Measurements from ENCODE around the gene USP17L28.
"Not testable (repeated sequence)": the region's sequence is repeated elsewhere in the genome, so short reads cannot be mapped to it uniquely, and the experiment has no call there.

The USP17L28 gene

GRCh38 chr4:9348593-9348992, at the start of gene USP17L28:
Gene USP17L28 (plus strand): TSS chr4:9348893. CDS start chr4:9348893, 0 bp downstream.
- not testable (repeated sequence) for H3K4me1 ChIP-seq (ENCODE audit: control insufficient read depth, insufficient read depth, low read length); H3K9ac ChIP-seq (ENCODE audit: low read length); H3K4me3 ChIP-seq (ENCODE audit: low read length); H3K27me3 ChIP-seq (ENCODE audit: control insufficient read depth, insufficient read depth, low read length); H3K9me3 ChIP-seq (ENCODE audit: control insufficient read depth, low read length); H3K36me3 ChIP-seq (ENCODE audit: control insufficient read depth, insufficient read depth, low read length)

GRCh38 chr4:9324191-9324590, 24.5 kb upstream of the USP17L28 start:
- not testable (repeated sequence) for H3K27me3 ChIP-seq (ENCODE audit: control insufficient read depth, insufficient read depth, low read length); H3K4me3 ChIP-seq (ENCODE audit: low read length); H3K36me3 ChIP-seq (ENCODE audit: control insufficient read depth, insufficient read depth, low read length); H3K4me1 ChIP-seq (ENCODE audit: control insufficient read depth, insufficient read depth, low read length); H3K9ac ChIP-seq (ENCODE audit: low read length); H3K9me3 ChIP-seq (ENCODE audit: control insufficient read depth, low read length)

GRCh38 chr4:9324865-9325264, 23.8 kb upstream of the USP17L28 start, which contains the start of gene USP17L24:
Gene USP17L24 (plus strand): TSS chr4:9325165. CDS start chr4:9325165, 0 bp downstream.
- H3K4me3 ChIP-seq (ENCODE audit: low read length); H3K4me1 ChIP-seq (ENCODE audit: control insufficient read depth, insufficient read depth, low read length); H3K27me3 ChIP-seq (ENCODE audit: control insufficient read depth, insufficient read depth, low read length); H3K9me3 ChIP-seq (ENCODE audit: control insufficient read depth, low read length); H3K36me3 ChIP-seq (ENCODE audit: control insufficient read depth, insufficient read depth, low read length); H3K9ac ChIP-seq (ENCODE audit: low read length): not testable (repeated sequence)

- H3K36me3 ChIP-seq (ENCODE audit: control insufficient read depth, insufficient read depth, low read length); H3K9ac ChIP-seq (ENCODE audit: low read length); H3K9me3 ChIP-seq (ENCODE audit: control insufficient read depth, low read length); H3K4me1 ChIP-seq (ENCODE audit: control insufficient read depth, insufficient read depth, low read length); H3K4me3 ChIP-seq (ENCODE audit: low read length); H3K27me3 ChIP-seq (ENCODE audit: control insufficient read depth, insufficient read depth, low read length): not testable (repeated sequence)
Measured at GRCh38 chr4:9329611-9330010, 19.1 kb upstream of the USP17L28 start, which contains the start of gene USP17L25. Gene USP17L25 (plus strand): TSS chr4:9329911. CDS start chr4:9329911, 0 bp downstream.

- H3K9me3 ChIP-seq (ENCODE audit: control insufficient read depth, low read length); H3K4me3 ChIP-seq (ENCODE audit: low read length); H3K27me3 ChIP-seq (ENCODE audit: control insufficient read depth, insufficient read depth, low read length); H3K9ac ChIP-seq (ENCODE audit: low read length); H3K36me3 ChIP-seq (ENCODE audit: control insufficient read depth, insufficient read depth, low read length); H3K4me1 ChIP-seq (ENCODE audit: control insufficient read depth, insufficient read depth, low read length): not testable (repeated sequence)
Measured at GRCh38 chr4:9334358-9334757, 14.3 kb upstream of the USP17L28 start, which contains the start of gene USP17L26. Gene USP17L26 (plus strand): TSS chr4:9334658. CDS start chr4:9334658, 0 bp downstream.

- not testable (repeated sequence) for H3K9ac ChIP-seq (ENCODE audit: low read length); H3K9me3 ChIP-seq (ENCODE audit: control insufficient read depth, low read length); H3K4me3 ChIP-seq (ENCODE audit: low read length); H3K36me3 ChIP-seq (ENCODE audit: control insufficient read depth, insufficient read depth, low read length); H3K4me1 ChIP-seq (ENCODE audit: control insufficient read depth, insufficient read depth, low read length); H3K27me3 ChIP-seq (ENCODE audit: control insufficient read depth, insufficient read depth, low read length)
Measured at GRCh38 chr4:9339103-9339502, 9.6 kb upstream of the USP17L28 start, which contains the start of gene USP17L5. Gene USP17L5 (plus strand): TSS chr4:9339403. CDS start chr4:9339403, 0 bp downstream.

- H3K9me3 ChIP-seq (ENCODE audit: control insufficient read depth, low read length) = not testable (repeated sequence)
Measured at GRCh38 chr4:9343848-9344247, 4.8 kb upstream of the USP17L28 start, which contains the start of gene USP17L27. Gene USP17L27 (plus strand): TSS chr4:9344148. CDS start chr4:9344148, 0 bp downstream.

GRCh38 chr4:9350866-9351265, 2.2 kb downstream of the USP17L28 start:
- not testable (repeated sequence) for H3K36me3 ChIP-seq (ENCODE audit: control insufficient read depth, insufficient read depth, low read length); H3K9me3 ChIP-seq (ENCODE audit: control insufficient read depth, low read length); H3K9ac ChIP-seq (ENCODE audit: low read length); H3K4me1 ChIP-seq (ENCODE audit: control insufficient read depth, insufficient read depth, low read length); H3K27me3 ChIP-seq (ENCODE audit: control insufficient read depth, insufficient read depth, low read length); H3K4me3 ChIP-seq (ENCODE audit: low read length)

More at GRCh38 chr4:9343848-9344247, 4.8 kb upstream of the USP17L28 start, which contains the start of gene USP17L27:
- not testable (repeated sequence) for H3K36me3 ChIP-seq (ENCODE audit: control insufficient read depth, insufficient read depth, low read length); H3K9ac ChIP-seq (ENCODE audit: low read length); H3K4me3 ChIP-seq (ENCODE audit: low read length); H3K27me3 ChIP-seq (ENCODE audit: control insufficient read depth, insufficient read depth, low read length); H3K4me1 ChIP-seq (ENCODE audit: control insufficient read depth, insufficient read depth, low read length)

GRCh38 chr4:9353338-9353737, 4.6 kb downstream of the USP17L28 start, which contains the start of gene USP17L29:
Gene USP17L29 (plus strand): TSS chr4:9353638. CDS start chr4:9353638, 0 bp downstream.
- H3K9ac ChIP-seq (ENCODE audit: low read length); H3K4me1 ChIP-seq (ENCODE audit: control insufficient read depth, insufficient read depth, low read length); H3K36me3 ChIP-seq (ENCODE audit: control insufficient read depth, insufficient read depth, low read length); H3K27me3 ChIP-seq (ENCODE audit: control insufficient read depth, insufficient read depth, low read length); H3K4me3 ChIP-seq (ENCODE audit: low read length); H3K9me3 ChIP-seq (ENCODE audit: control insufficient read depth, low read length): not testable (repeated sequence)

- not testable (repeated sequence) for H3K4me3 ChIP-seq (ENCODE audit: low read length); H3K4me1 ChIP-seq (ENCODE audit: control insufficient read depth, insufficient read depth, low read length); H3K36me3 ChIP-seq (ENCODE audit: control insufficient read depth, insufficient read depth, low read length); H3K9me3 ChIP-seq (ENCODE audit: control insufficient read depth, low read length); H3K9ac ChIP-seq (ENCODE audit: low read length); H3K27me3 ChIP-seq (ENCODE audit: control insufficient read depth, insufficient read depth, low read length)
Measured at GRCh38 chr4:9362829-9363228, 14.1 kb downstream of the USP17L28 start, which contains the start of gene USP17L30. Gene USP17L30 (plus strand): TSS chr4:9363129. CDS start chr4:9363129, 0 bp downstream.

GRCh38 chr4:9379881-9380280, 31.2 kb downstream of the USP17L28 start:
- H3K9me3 ChIP-seq (ENCODE audit: control insufficient read depth, low read length); H3K9ac ChIP-seq (ENCODE audit: low read length); H3K36me3 ChIP-seq (ENCODE audit: control insufficient read depth, insufficient read depth, low read length); H3K27me3 ChIP-seq (ENCODE audit: control insufficient read depth, insufficient read depth, low read length); H3K4me1 ChIP-seq (ENCODE audit: control insufficient read depth, insufficient read depth, low read length); H3K4me3 ChIP-seq (ENCODE audit: low read length): not testable (repeated sequence)

GRCh38 chr4:9381012-9381534, 32.4 kb downstream of the USP17L28 start:
- not testable (repeated sequence) for H3K36me3 ChIP-seq (ENCODE audit: control insufficient read depth, insufficient read depth, low read length); H3K4me1 ChIP-seq (ENCODE audit: control insufficient read depth, insufficient read depth, low read length)
- peak overlapping the region; percentile 61 for H3K9ac ChIP-seq (ENCODE audit: low read length)

GRCh38 chr4:9384126-9384525, 35.4 kb downstream of the USP17L28 start:
- Histone ChIP-seq H3K9ac (ENCODE audit: low read length) (no peak overlapping the region), H3K4me1 (ENCODE audit: control insufficient read depth, insufficient read depth, low read length) (no peaks in the 10 kb centered on the region), H3K9me3 (ENCODE audit: control insufficient read depth, low read length) (no peaks in the 10 kb centered on the region), H3K36me3 (ENCODE audit: control insufficient read depth, insufficient read depth, low read length) (no peaks in the 10 kb centered on the region), H3K27me3 (ENCODE audit: control insufficient read depth, insufficient read depth, low read length) (no peaks in the 10 kb centered on the region), H3K4me3 (ENCODE audit: low read length) (no peak overlapping the region)

More at GRCh38 chr4:9381012-9381534, 32.4 kb downstream of the USP17L28 start:
- H3K4me3 ChIP-seq (ENCODE audit: low read length) = peak overlapping the region; percentile 41
- not testable (repeated sequence) for H3K27me3 ChIP-seq (ENCODE audit: control insufficient read depth, insufficient read depth, low read length); H3K9me3 ChIP-seq (ENCODE audit: control insufficient read depth, low read length)
